Dendritic cell treated with granulocyte-macrophage colony-stimulating factor and Interleukin-4, amounts not matched to agents 40 ng/mL and 50 ng/mL, for 4 days (primary cell): Measurements from ENCODE around the gene FYN.

Experiments used
- H3K27ac Mint-ChIP-seq: one replicate; pipeline ENCODE4 v1.8.0; 2022; ENCODE audit warnings: mild to moderate bottlenecking, mixed read lengths
- H3K27me3 Mint-ChIP-seq: one replicate; pipeline ENCODE4 v1.8.0; 2022; ENCODE audit warnings: mild to moderate bottlenecking, mixed read lengths
- H3K36me3 Mint-ChIP-seq: one replicate; pipeline ENCODE4 v1.8.0; 2022; ENCODE audit warnings: low read depth, mixed read lengths
- H3K4me1 Mint-ChIP-seq: one replicate; pipeline ENCODE4 v1.8.0; 2022; ENCODE audit warnings: low read depth, mixed read lengths
- H3K4me3 Mint-ChIP-seq: one replicate; pipeline ENCODE4 v1.8.0; 2022; ENCODE audit warnings: mild to moderate bottlenecking, moderate library complexity, mixed read lengths
- H3K9me3 Mint-ChIP-seq: one replicate; pipeline ENCODE4 v1.8.0; 2022; ENCODE audit warnings: mixed read lengths
- intact Hi-C: fragments of 100-400 bp; cut with micrococcal nuclease; formaldehyde crosslinking; loops from one replicate; pipeline ENCODE4 v1.15.0; 2022

Gene FYN

DNA sequence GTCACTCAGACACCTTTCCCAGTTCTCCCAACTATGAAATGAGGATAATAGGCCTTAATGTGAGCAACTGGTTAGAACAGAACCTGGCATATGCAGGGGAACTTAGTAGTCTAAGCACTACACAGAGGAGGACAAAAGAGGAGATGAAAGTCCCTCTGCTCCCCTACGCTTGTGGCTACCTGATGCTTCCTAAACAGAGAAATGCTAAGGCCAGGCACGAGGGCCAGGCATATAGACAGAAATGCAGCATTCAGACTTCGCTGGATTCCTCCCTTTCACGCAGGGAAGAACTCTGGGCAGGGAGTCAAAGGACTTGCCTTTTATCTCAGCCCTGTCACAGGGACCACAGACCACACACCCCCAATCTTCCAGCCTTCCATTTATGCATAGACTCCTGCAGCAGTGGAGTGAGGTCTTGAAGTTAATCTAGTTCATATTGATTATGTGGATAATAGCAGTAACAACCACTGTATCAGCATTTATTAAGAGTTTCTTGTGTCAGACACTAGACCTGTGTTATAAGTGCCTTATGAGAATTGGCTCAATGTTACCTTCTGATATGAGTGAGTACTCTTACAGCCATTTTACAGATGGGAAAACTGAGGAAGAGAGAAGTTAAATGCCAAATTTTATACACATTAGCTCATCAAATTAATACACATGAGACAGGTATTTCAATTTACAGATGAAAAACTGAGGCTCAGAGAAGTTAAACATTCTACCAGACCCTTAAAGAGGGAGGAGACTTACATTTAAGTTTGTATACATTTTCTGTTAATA lies 240.6 kb downstream of the FYN start:
- H3K27ac Mint-ChIP-seq: no peak overlapping the region
- peaks cover 5% of the 10 kb centered on the region for H3K27me3 Mint-ChIP-seq
- H3K4me1 Mint-ChIP-seq: no peaks in the 10 kb centered on the region
- H3K9me3 Mint-ChIP-seq: peaks cover 9% of the 10 kb centered on the region
- no peak overlapping the region for H3K4me3 Mint-ChIP-seq
- no peaks in the 10 kb centered on the region for H3K36me3 Mint-ChIP-seq
- intact Hi-C loops: no loop called here

DNA sequence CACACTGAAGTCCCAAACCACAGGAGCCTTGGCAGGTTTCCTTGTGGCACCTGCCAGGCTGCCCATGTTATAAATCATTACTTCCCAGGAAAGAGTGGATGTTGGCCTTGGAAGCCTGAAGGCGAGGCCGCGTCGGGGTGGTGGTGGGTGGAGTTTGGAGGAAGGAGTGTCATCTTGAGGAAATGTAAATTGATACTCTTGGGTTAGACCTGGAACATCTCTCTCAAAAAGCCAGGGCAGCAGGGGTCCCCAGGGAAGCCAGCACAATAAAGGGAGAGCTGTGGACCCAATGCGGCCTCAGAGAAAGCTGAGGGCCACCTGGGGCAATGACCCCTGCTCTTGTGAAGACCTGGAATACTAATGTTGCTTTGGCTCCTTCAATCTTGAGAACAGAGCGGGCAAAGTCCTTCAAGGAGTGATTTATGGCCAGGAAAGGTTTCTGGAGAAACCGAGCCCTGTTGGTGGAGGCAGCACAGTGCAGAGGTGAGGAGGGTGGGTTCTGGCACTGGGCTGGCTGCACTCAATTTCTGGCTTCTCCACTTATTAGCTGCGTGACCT lies 241.3 kb downstream of the FYN start:
- H3K27me3 Mint-ChIP-seq: peaks cover 5% of the 10 kb centered on the region

DNA sequence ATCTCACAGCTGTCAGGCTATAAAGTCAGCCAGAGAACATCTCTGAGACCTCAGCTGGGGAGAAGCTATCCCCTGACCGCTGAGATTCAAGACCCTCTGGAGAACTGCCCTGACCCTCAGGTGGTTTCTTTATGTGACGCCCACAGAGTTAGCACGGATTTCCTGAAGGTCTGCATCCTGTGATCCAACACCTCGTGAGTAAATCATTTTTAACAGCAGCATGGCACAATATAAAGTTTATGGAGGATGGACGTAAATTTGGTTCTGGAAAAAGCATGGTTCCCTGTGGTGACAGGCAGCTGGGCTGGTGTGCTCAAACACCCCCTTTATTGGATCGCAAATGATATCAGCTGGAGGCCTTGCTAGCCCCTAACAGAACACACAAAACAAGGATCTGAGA lies 242.2 kb downstream of the FYN start:
- Mint-ChIP-seq H3K27me3 (peaks cover 5% of the 10 kb centered on the region), H3K36me3 (no peaks in the 10 kb centered on the region), H3K9me3 (peaks cover 9% of the 10 kb centered on the region), H3K27ac (no peak overlapping the region), H3K4me3 (no peak overlapping the region), H3K4me1 (peaks cover 3% of the 10 kb centered on the region)
- intact Hi-C loops: no loop called here

More for the DNA sequence above, 241.3 kb downstream of the FYN start:
- Mint-ChIP-seq H3K27ac (no peak overlapping the region), H3K9me3 (peaks cover 9% of the 10 kb centered on the region), H3K4me3 (no peak overlapping the region), H3K4me1 (no peaks in the 10 kb centered on the region), H3K36me3 (no peaks in the 10 kb centered on the region)
- intact Hi-C loops: no loop called here

DNA sequence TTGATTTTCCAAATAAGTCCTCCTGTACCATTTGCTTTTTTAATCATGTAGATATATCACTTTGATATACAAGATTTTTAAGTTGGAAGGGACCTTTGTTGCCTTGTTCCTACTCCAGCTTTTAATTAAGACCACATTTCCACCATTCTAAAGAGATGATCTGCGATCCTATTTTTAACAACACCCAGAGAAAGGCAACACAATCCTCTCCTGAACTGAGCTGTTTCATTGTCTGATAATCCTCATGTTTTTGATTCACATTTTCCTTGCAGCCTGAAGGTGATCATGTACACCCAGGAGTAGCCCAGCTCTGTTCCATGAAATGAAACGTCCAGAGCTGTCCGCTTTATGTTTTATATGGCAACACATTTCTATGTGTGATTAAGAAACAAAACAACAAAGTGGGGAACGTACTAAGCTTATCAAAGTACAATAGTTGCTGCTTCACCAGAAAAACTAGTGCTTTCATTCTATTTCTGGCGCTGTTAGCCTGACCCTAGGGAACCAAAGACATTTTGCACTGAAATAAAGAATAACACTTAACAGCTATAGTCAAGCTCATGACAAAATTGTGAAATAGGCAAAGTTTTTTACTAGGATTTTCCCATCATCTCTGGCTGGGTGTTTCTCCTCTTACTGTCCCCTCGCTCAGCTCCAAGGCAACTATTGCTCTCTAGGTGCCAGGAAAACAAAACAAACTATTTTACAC lies 245.0 kb downstream of the FYN start:
- Mint-ChIP-seq H3K4me3 (no peak overlapping the region), H3K4me1 (peaks cover 21% of the 10 kb centered on the region), H3K36me3 (no peaks in the 10 kb centered on the region), H3K27ac (no peak overlapping the region), H3K27me3 (peaks cover 5% of the 10 kb centered on the region), H3K9me3 (peaks cover 9% of the 10 kb centered on the region)
- intact Hi-C loops: no loop called here

DNA sequence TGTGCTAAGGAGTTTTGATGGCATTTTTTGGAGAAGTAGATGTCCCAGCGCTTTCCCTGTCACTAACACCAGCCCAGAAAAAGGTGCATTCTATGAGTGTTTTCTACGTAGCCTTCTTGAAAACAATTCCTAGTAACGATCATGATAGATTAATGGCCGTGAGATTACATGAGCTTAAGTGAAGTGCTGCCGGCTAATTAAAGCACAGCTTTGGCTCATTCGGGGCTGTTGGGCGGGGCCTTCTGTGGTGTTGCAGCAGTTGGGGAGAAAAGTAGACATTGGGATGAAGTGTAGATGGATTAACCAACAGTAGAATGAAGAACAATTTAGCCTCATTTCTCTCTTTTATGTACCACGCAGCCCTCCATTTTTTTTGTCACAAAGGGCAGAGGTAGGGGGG lies 246.8 kb downstream of the FYN start:
- Mint-ChIP-seq H3K36me3 (no peaks in the 10 kb centered on the region), H3K27ac (no peak overlapping the region), H3K9me3 (peaks cover 9% of the 10 kb centered on the region), H3K4me3 (no peak overlapping the region), H3K27me3 (peaks cover 2% of the 10 kb centered on the region), H3K4me1 (peaks cover 21% of the 10 kb centered on the region)
- intact Hi-C loops: no loop called here

DNA sequence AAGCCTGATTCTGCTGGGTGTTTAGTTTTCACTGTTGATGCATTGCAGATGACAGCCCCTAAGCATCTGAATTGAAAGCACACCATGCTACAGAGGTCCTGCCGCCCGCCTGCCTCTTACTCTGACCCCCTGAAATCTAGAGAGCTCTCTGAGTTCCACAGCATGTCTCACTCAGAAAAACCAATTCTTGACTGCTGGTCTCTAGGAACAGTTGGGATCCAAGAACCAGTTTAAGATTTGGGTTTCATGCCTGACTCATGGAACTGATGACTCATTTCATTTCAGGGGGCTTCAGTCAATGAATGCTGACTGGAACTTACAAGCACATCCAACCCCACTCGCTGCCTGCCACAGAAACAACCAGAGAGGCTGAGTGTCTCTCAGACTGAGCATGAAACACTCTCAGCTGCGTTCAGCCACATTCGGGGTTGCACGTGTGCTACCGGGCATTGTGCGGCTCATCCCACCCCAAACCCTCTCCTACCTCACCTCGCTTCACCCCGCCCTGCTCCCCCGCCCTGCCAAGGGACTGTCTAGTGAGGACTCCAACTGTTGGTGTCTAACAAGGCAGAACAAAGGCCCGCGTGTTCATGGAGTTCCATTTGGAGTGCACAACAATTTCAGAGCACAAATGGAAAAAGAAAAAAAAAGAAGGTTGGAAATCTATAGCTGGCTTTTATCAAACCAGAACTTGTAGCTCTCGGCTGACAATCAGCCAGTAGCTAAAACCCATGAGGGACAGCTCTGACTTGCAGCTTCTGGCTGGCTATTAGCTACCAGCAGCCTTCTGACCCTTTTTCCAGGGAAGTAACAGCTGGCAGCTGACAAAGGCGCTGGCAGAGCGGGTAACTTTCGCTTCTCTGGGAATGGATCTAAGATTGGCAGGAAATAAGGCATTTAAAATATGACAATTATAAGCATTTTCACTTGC lies 247.5 kb downstream of the FYN start:
- Mint-ChIP-seq H3K9me3 (peaks cover 9% of the 10 kb centered on the region), H3K4me3 (no peak overlapping the region), H3K27me3 (no peaks in the 10 kb centered on the region), H3K4me1 (peaks cover 21% of the 10 kb centered on the region), H3K27ac (no peak overlapping the region), H3K36me3 (no peaks in the 10 kb centered on the region)
- intact Hi-C loops: no loop called here

DNA sequence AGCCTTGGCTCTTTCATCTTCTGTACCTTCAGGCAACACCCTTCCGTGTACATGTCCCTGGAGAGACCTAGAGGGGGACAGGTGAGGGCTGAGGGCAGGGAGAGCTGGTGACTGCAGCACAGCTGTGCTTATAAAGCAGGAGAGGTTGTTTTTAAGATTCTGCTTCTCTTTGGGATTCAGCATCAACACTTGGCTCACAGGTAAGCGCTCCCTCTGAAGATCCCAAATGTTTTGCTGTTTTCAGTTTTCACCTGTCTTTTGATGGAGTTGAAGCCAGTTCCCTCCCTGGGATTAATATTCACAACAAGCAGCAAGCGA lies 248.2 kb downstream of the FYN start:
- peaks cover 21% of the 10 kb centered on the region for H3K4me1 Mint-ChIP-seq
- H3K4me3 Mint-ChIP-seq: no peak overlapping the region
- H3K36me3 Mint-ChIP-seq: no peaks in the 10 kb centered on the region
- no peak overlapping the region for H3K27ac Mint-ChIP-seq
- H3K27me3 Mint-ChIP-seq: no peaks in the 10 kb centered on the region
- H3K9me3 Mint-ChIP-seq: peaks cover 9% of the 10 kb centered on the region
- intact Hi-C loops: no loop called here

DNA sequence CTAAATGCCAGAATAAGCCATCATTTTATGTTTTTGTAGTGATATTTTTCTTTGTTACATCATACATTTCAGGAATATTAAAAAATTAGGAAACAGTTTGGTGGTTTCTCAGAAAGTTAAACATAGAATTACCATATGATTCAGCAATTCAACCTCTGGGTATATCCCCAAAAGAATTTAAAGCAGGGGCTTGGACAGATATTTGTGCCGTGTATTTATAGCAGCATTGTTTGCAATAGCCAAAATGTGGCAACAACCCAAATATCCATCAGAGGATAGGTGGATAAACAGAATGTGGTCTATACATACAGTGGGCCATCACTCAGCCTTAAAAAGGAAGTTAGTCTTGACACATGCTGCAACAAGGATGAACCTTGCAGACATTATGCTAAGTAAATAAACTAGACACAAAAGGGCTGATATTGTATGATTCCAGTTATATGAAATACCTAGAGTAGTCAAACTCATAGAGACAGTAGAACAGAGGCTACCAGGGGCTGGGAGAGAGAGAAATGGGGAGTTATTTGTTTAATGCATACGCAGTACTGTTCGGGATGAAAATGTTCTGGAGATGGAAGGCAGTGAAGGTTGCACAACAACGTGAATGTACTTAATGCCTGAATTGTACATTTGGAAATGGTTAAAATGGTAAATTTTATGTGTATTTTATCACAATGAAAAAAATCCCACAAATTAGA lies 248.7 kb downstream of the FYN start:
- H3K36me3 Mint-ChIP-seq: no peaks in the 10 kb centered on the region
- peaks cover 21% of the 10 kb centered on the region for H3K4me1 Mint-ChIP-seq
- no peak overlapping the region for H3K27ac Mint-ChIP-seq
- intact Hi-C loops: no loop called here
- no peaks in the 10 kb centered on the region for H3K27me3 Mint-ChIP-seq
- peaks cover 6% of the 10 kb centered on the region for H3K9me3 Mint-ChIP-seq
- H3K4me3 Mint-ChIP-seq: no peak overlapping the region

DNA sequence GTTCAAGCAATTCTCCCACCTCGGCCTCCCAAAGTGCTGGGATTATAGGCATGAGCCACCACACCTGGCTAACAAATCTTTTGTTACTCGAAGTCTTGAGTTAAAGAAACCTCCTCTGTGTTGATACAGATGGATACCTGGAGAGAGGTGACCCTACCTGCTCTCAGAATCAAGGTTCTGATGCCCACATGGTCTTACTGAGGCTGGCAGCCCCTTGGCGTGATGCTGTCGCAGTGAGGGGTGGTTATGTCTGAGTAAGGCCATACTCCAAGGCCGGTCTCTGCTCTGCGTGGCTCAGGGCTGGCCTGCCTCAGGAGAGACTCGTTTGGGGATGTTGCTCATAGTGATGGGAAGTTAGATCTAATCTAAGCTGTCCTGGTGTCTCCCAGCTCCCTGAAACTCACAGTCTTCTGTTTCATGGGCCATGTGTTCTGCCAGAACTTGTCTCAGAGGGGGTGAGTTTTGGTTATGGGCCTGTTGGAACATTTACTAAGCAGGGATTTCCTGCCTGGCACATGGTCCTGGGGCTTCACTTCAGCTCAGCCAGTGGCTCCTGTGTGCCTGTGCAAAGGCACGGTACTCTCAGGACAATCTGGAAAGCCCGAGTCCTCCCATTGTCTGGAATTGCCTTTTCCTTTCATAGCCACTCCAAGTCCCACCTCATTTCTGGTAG lies 250.1 kb downstream of the FYN start:
- Mint-ChIP-seq H3K27me3 (no peaks in the 10 kb centered on the region), H3K4me1 (peaks cover 21% of the 10 kb centered on the region), H3K9me3 (no peaks in the 10 kb centered on the region), H3K4me3 (no peak overlapping the region), H3K27ac (no peak overlapping the region), H3K36me3 (no peaks in the 10 kb centered on the region)
- intact Hi-C loops: no loop called here

DNA sequence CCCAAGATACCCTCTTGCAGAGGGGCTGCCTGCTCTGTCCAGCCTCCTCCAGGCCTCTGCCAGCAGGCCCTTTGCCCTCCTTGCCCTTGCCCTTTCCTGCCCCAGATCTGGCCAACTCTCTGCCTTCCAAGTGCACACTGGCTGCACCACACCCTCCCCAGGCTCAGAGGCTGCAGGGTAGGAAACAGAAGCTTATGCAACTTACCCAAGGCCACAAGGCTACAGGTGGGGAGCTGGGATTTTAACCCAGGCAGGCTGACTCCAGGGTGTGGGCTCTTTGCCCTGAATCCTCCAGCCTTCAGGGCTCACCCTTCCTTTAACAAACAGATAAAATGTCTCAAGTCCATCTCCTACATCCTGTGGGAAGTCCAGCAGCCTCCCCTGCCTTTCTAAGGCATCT lies 253.1 kb downstream of the FYN start:
- intact Hi-C loops: no loop called here
- Mint-ChIP-seq H3K4me3 (no peak overlapping the region), H3K36me3 (no peaks in the 10 kb centered on the region), H3K27ac (no peak overlapping the region), H3K4me1 (peaks cover 13% of the 10 kb centered on the region), H3K9me3 (no peaks in the 10 kb centered on the region), H3K27me3 (no peaks in the 10 kb centered on the region)

DNA sequence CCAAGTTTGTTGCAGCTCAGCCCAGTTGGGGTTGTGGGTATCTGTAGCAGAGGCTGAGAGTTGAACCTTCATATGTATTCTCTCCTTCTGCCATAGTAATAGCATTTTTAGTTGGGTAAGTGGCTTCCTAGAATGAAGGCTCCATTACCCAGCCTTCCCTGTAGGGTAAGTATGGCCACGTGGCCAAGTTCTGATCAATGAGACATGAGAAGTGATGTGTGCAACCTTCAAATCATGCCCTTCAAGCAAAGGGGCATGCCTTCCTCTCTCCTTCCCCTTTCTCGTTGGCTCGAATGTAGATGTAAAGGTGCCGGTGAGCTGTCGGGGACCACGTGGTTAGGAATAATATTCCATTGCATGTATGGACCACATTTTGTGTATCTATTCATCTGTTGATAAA lies 254.8 kb downstream of the FYN start:
- no peak overlapping the region for H3K4me3 Mint-ChIP-seq

DNA sequence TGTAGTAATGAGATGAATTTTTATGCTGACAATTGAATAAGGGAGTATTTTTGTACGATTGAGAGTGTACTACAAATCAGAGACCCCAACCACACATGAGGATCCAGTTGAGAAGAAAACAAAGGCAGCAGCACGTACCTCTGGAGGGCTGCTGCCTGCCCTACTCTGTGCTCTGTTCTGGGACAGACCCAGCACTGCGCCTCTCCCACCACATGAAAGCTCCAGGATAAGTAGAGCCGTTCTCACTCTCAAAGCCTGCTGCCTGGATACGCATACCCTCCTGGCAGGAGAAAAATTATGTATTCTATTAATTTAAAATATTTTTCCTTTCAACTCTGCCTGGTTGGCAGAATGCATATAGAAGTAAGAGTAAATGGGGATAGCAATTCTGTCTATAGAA lies 256.1 kb downstream of the FYN start:
- Mint-ChIP-seq H3K27ac (no peak overlapping the region), H3K4me3 (no peak overlapping the region), H3K36me3 (no peaks in the 10 kb centered on the region), H3K9me3 (peaks cover 7% of the 10 kb centered on the region), H3K4me1 (peaks cover 6% of the 10 kb centered on the region), H3K27me3 (peaks cover 4% of the 10 kb centered on the region)
- intact Hi-C loops: no loop called here

More for the DNA sequence above, 254.8 kb downstream of the FYN start:
- no peaks in the 10 kb centered on the region for H3K36me3 Mint-ChIP-seq
- peaks cover 4% of the 10 kb centered on the region for H3K27me3 Mint-ChIP-seq
- H3K9me3 Mint-ChIP-seq: no peaks in the 10 kb centered on the region
- no peak overlapping the region for H3K27ac Mint-ChIP-seq
- peaks cover 6% of the 10 kb centered on the region for H3K4me1 Mint-ChIP-seq
- intact Hi-C loops: no loop called here
